ENCODE data around the gene TNFRSF13B.
"Not testable (repeated sequence)": the region's sequence is repeated elsewhere in the genome, so short reads cannot be mapped to it uniquely, and the experiment has no call there.

GRCh38 chr17:16996726-16997125 is 24.8 kb upstream of the TNFRSF13B start:
- not testable (repeated sequence) for TF ChIP-seq CTCF (conservative IDR thresholded peaks at IDR 0.05; ENCODE audit: low read depth, low read length); EZH2phosphoT487 (IDR thresholded peaks at IDR 0.05; ENCODE audit: borderline replicate concordance, low read length)
